SU-DHL-6 (cell line): ENCODE data around the gene FGA.

Source experiments
- CTCF ChIP-seq: fragments of 200-600 bp; sonication (generic); IDR thresholded peaks from one replicate; pipeline ENCODE4 v1.5.1; 2017; ENCODE audit warnings: antibody characterized with exemption, mild to moderate bottlenecking, low read length, moderate library complexity; ENCODE audit not compliant: insufficient read depth, poor library complexity, severe bottlenecking
- EZH2phosphoT487 ChIP-seq: fragments of 200-600 bp; sonication (generic), shearing (Covaris generic); conservative IDR thresholded peaks from 2 replicates; pipeline ENCODE4 v1.6.1; 2018; ENCODE audit warnings: mild to moderate bottlenecking, antibody characterized with exemption, low read length, moderate library complexity, mixed read lengths

GRCh38 chr4:154606728-154607723 is 16.5 kb upstream of the FGA start:
- TF ChIP-seq CTCF = no peak
- TF ChIP-seq EZH2phosphoT487 = no peak
